K562 (cell line): ENCODE results near the gene MEIS2.

ENCODE experiments used
- CBX5 ChIP-seq: IDR thresholded peaks from 2 replicates; pipeline ENCODE4 v1.6.1; 2014; ENCODE audit warnings: low read depth, borderline replicate concordance
- CTCF ChIP-seq, 3 experiments: IDR thresholded peaks in 2 of 3; conservative IDR thresholded peaks in 1 of 3; 2 replicates each; pipeline ENCODE4 v1.5.1; 2011 to 2012; ENCODE audit warnings: low read length in 3 of 3, mild to moderate bottlenecking in 3 of 3, control low read depth in 2 of 3, improper control_type of control experiment in 1 of 3, inconsistent platforms in 1 of 3, low read depth in 1 of 3, mixed read lengths in 1 of 3, moderate library complexity in 1 of 3; ENCODE audit not compliant: insufficient read depth in 2 of 3
- DLX4 ChIP-seq: fragments of 250-450 bp; sonication (Bioruptor Pico); IDR thresholded peaks from 2 replicates; pipeline ENCODE4 v1.6.1; 2021; ENCODE audit warnings: mild to moderate bottlenecking
- HNRNPL ChIP-seq: fragments of 200-400 bp; formaldehyde crosslinking; IDR thresholded peaks from 2 replicates; pipeline ENCODE4 v1.6.1; 2017; ENCODE audit warnings: low read depth, mild to moderate bottlenecking, low read length
- KDM5B ChIP-seq: fragments of 200-600 bp; sonication (generic); IDR thresholded peaks from 2 replicates; pipeline ENCODE4 v1.6.1; 2012; ENCODE audit warnings: low read depth, mild to moderate bottlenecking, moderate library complexity, low read length, control low read depth, inconsistent platforms; ENCODE audit not compliant: insufficient replicate concordance
- RAD51 ChIP-seq: fragments of 450-650 bp; IDR thresholded peaks from 2 replicates; pipeline ENCODE4 v1.7.1; 2016; ENCODE audit warnings: low read depth, mild to moderate bottlenecking, borderline replicate concordance
- ZFP36 ChIP-seq: fragments of 150-350 bp; IDR thresholded peaks from 2 replicates; pipeline ENCODE4 v1.6.1; 2018; ENCODE audit warnings: low read length, low read depth; ENCODE audit not compliant: partially characterized antibody

GRCh38 chr15:36863570-36863969 is 236.8 kb downstream of the MEIS2 start:
- no peak for TF ChIP-seq HNRNPL
- TF ChIP-seq DLX4 (CRISPR knock-in tag) = no peak
- no peak for TF ChIP-seq CTCF (IDR thresholded peaks at IDR 0.05 in 2 of 3, conservative IDR thresholded peaks at IDR 0.05 in 1 of 3; ENCODE audit: insufficient read depth in 2 of 3, low read depth in 1 of 3, low read length in 3 of 3)
- no peak for TF ChIP-seq ZFP36
- no peak for TF ChIP-seq KDM5B
- no peak for TF ChIP-seq RAD51
- TF ChIP-seq CBX5 = no peak
